ENCODE measurements around the gene GPAM. TPM values are rescaled to one million over a fixed set of nuclear protein-coding genes. Genes with fewer than 3 reads are reported as not detected.

The GPAM gene
- total RNA-seq, 2 experiments from 2014 or later = 7.4 to 8.6 TPM

GRCh38 chr10:112160834-112161233 is 22.7 kb downstream of the GPAM start:
- H3K4me1 Mint-ChIP-seq (ENCODE audit: low read depth) = no peaks in the 10 kb centered on the region
- no peak overlapping the region for H3K27ac Mint-ChIP-seq
- ATAC-seq (no peak), DNase-seq (no peak)
- intact Hi-C loops (cut with micrococcal nuclease) = no loop called here
- H3K9me3 Mint-ChIP-seq = no peaks in the 10 kb centered on the region
- CTCF ChIA-PET = interaction anchor here (1.3 to 3.2 kb wide), 3 partner anchors 19 to 311 kb away, joined by 3 to 16 read pairs (median 6); no protein-coding TSS in a partner anchor
- POLR2A ChIA-PET = no interaction called here
- no peak for TF ChIP-seq CTCF (IDR thresholded peaks at IDR 0.05)
- H3K36me3 Mint-ChIP-seq (ENCODE audit: low read depth) = peaks cover 36% of the 10 kb centered on the region
- no peak overlapping the region for H3K4me3 Mint-ChIP-seq
- no peaks in the 10 kb centered on the region for H3K27me3 Mint-ChIP-seq

- TF ChIP-seq CTCF (IDR thresholded peaks at IDR 0.05) = no peak
- ChIA-PET POLR2A (no interaction called here), CTCF (interaction anchor here (3.2 kb wide), 1 partner anchor 22 kb away, joined by 16 read pairs; no protein-coding TSS in a partner anchor)
- Mint-ChIP-seq H3K9me3 (no peaks in the 10 kb centered on the region), H3K4me1 (ENCODE audit: low read depth) (no peaks in the 10 kb centered on the region), H3K4me3 (no peak overlapping the region), H3K27me3 (no peaks in the 10 kb centered on the region), H3K36me3 (ENCODE audit: low read depth) (peaks cover 34% of the 10 kb centered on the region), H3K27ac (no peak overlapping the region)
- DNase-seq (no peak), ATAC-seq (no peak)
- intact Hi-C loops (cut with micrococcal nuclease) = no loop called here
These were observed 24.1 kb downstream of the GPAM start for GRCh38 chr10:112159469-112159868.

- intact Hi-C loops (cut with micrococcal nuclease) = no loop called here
- ChIA-PET POLR2A (no interaction called here), CTCF (interaction anchor here (1.2 to 4.8 kb wide), 3 partner anchors 11 to 164 kb away, joined by 3 to 26 read pairs (median 3); no protein-coding TSS in a partner anchor)
- DNase-seq (no peak), ATAC-seq (no peak)
- H3K27me3 Mint-ChIP-seq = no peaks in the 10 kb centered on the region
- peaks cover 7% of the 10 kb centered on the region for H3K36me3 Mint-ChIP-seq (ENCODE audit: low read depth)
- no peaks in the 10 kb centered on the region for H3K4me1 Mint-ChIP-seq (ENCODE audit: low read depth)
- TF ChIP-seq CTCF (IDR thresholded peaks at IDR 0.05) = no peak
- H3K4me3 Mint-ChIP-seq = no peak overlapping the region
- no peak overlapping the region for H3K27ac Mint-ChIP-seq
- H3K9me3 Mint-ChIP-seq = no peaks in the 10 kb centered on the region
These were observed 32.0 kb downstream of the GPAM start for GRCh38 chr10:112151524-112152039.

GRCh38 chr10:112148331-112148730 is 35.2 kb downstream of the GPAM start:
- Mint-ChIP-seq H3K27ac (no peak overlapping the region), H3K9me3 (no peaks in the 10 kb centered on the region), H3K27me3 (no peaks in the 10 kb centered on the region), H3K4me1 (ENCODE audit: low read depth) (no peaks in the 10 kb centered on the region), H3K36me3 (ENCODE audit: low read depth) (peaks cover 2% of the 10 kb centered on the region), H3K4me3 (no peak overlapping the region)
- TF ChIP-seq CTCF (IDR thresholded peaks at IDR 0.05) = no peak
- DNase-seq (no peak), ATAC-seq (no peak)
- CTCF ChIA-PET = interaction anchor here (0.7 to 2.9 kb wide), 3 partner anchors 8 to 12 kb away, joined by 3 to 25 read pairs (median 5); no protein-coding TSS in a partner anchor
- POLR2A ChIA-PET = interaction anchor here (0.7 kb wide), 1 partner anchor 859 kb away, joined by 3 read pairs; no protein-coding TSS in a partner anchor
- intact Hi-C loops (cut with micrococcal nuclease) = no loop called here

GRCh38 chr10:112146799-112147198 is 36.8 kb downstream of the GPAM start:
- POLR2A ChIA-PET = no interaction called here
- Mint-ChIP-seq H3K4me1 (ENCODE audit: low read depth) (no peaks in the 10 kb centered on the region), H3K36me3 (ENCODE audit: low read depth) (no peaks in the 10 kb centered on the region), H3K9me3 (no peaks in the 10 kb centered on the region), H3K4me3 (no peak overlapping the region), H3K27me3 (no peaks in the 10 kb centered on the region), H3K27ac (no peak overlapping the region)
- no peak for DNase-seq
- CTCF ChIA-PET = no interaction called here
- intact Hi-C loops (cut with micrococcal nuclease) = no loop called here
- no peak for ATAC-seq
- no peak for TF ChIP-seq CTCF (IDR thresholded peaks at IDR 0.05)
